MCF 10A (cell line): Measurements from ENCODE around the gene FER1L5. TPM values are rescaled to one million over a fixed set of nuclear protein-coding genes. Genes with fewer than 3 reads are reported as not detected.

Source experiments
- BruUV-seq: library from RNA; stranded (reverse); fragments of 400-500 nt; replicated peaks from 2 replicates; lab custom pipeline; 2021; lab: Mats Ljungman, UMichigan
- CTCF ChIA-PET: fragments of 300-600 bp; sonication (Branson Sonifier 250); formaldehyde crosslinking; extraction: SDS; loops from one replicate; lab custom pipeline; 2021; ENCODE audit warnings: antibody characterized with exemption, inconsistent platforms; lab: Yijun Ruan, JAX
- POLR2A ChIA-PET: fragments of 300-600, 350-650 bp; sonication (Branson Sonifier 250); formaldehyde crosslinking; extraction: SDS; loops from one replicate; lab custom pipeline; 2020; ENCODE audit warnings: antibody characterized with exemption, inconsistent platforms; lab: Yijun Ruan, JAX
- DNase-seq: peaks from one replicate; pipeline ENCODE4 v3.0.0-alpha.2; 2018; ENCODE audit not compliant: unreplicated experiment
- H3K27ac Mint-ChIP-seq: one replicate; pipeline ENCODE4 v1.8.0; 2022; ENCODE audit warnings: mild to moderate bottlenecking, low read depth, mixed read lengths; ENCODE audit not compliant: unreplicated experiment
- H3K27me3 Mint-ChIP-seq: one replicate; pipeline ENCODE4 v1.8.0; 2022; ENCODE audit warnings: mixed read lengths; ENCODE audit not compliant: insufficient read depth, unreplicated experiment
- H3K36me3 Mint-ChIP-seq: one replicate; pipeline ENCODE4 v1.8.0; 2022; ENCODE audit warnings: mild to moderate bottlenecking, moderate library complexity, mixed read lengths; ENCODE audit not compliant: insufficient read depth, unreplicated experiment
- H3K4me1 Mint-ChIP-seq: one replicate; pipeline ENCODE4 v1.8.0; 2022; ENCODE audit warnings: mixed read lengths; ENCODE audit not compliant: insufficient read depth, unreplicated experiment
- H3K4me3 Mint-ChIP-seq: one replicate; pipeline ENCODE4 v1.8.0; 2022; ENCODE audit warnings: mild to moderate bottlenecking, moderate library complexity, mixed read lengths; ENCODE audit not compliant: unreplicated experiment
- H3K9me3 Mint-ChIP-seq: one replicate; pipeline ENCODE4 v1.8.0; 2022; ENCODE audit warnings: mixed read lengths; ENCODE audit not compliant: unreplicated experiment
- CTCF ChIP-seq: fragments of 200-600 bp; IDR thresholded peaks from one replicate; pipeline ENCODE4 v1.8.0; 2022; ENCODE audit warnings: antibody characterized with exemption, mild to moderate bottlenecking; ENCODE audit not compliant: unreplicated experiment
- intact Hi-C: fragments of 100-400 bp; cut with micrococcal nuclease; formaldehyde crosslinking; loops from 2 replicates; pipeline ENCODE4 v1.14.1; 2022
- total RNA-seq: library from RNA; stranded (reverse); gene quantifications from 2 replicates; pipeline ENCODE4 v1.2.3, GENCODE V29; 2022

The FER1L5 gene
- total RNA-seq, 1 experiment from 2014 or later = not detected

GRCh38 chr2:96604104-96604503 lies 38.5 kb upstream of the FER1L5 start:
- intact Hi-C loops = no loop called here
- CTCF ChIA-PET = interaction anchor here (0.6 to 1.6 kb wide), 7 partner anchors 9 to 197 kb away, joined by 3 to 4 read pairs (median 3); partner anchors contain the start of gene CNNM4
- DNase-seq = no peak
- no TSS peak for BruUV-seq
- Mint-ChIP-seq H3K27me3 (no peaks in the 10 kb centered on the region), H3K4me3 (no peak overlapping the region), H3K4me1 (peaks cover 1% of the 10 kb centered on the region), H3K36me3 (peaks cover 85% of the 10 kb centered on the region), H3K27ac (no peak overlapping the region), H3K9me3 (no peaks in the 10 kb centered on the region)
- TF ChIP-seq CTCF = no peak
- POLR2A ChIA-PET = interaction anchor here (0.6 to 2.1 kb wide), 4 partner anchors 22 to 158 kb away, joined by 3 to 5 read pairs (median 4); partner anchors contain the start of gene KANSL3

- Mint-ChIP-seq H3K27ac (no peak overlapping the region), H3K36me3 (peaks cover 89% of the 10 kb centered on the region), H3K4me1 (no peaks in the 10 kb centered on the region), H3K9me3 (no peaks in the 10 kb centered on the region), H3K4me3 (no peak overlapping the region), H3K27me3 (no peaks in the 10 kb centered on the region)
- POLR2A ChIA-PET = no interaction called here
- peak; percentile 21 for DNase-seq
- no TSS peak for BruUV-seq
- TF ChIP-seq CTCF = no peak
- intact Hi-C loops = no loop called here
- CTCF ChIA-PET = interaction anchor here (0.6 to 0.7 kb wide), 2 partner anchors 12 to 218 kb away, joined by 3 read pairs; no protein-coding TSS in a partner anchor
Measured at GRCh38 chr2:96608469-96609455, 33.8 kb upstream of the FER1L5 start.

GRCh38 chr2:96616128-96616527 lies 26.4 kb upstream of the FER1L5 start:
- POLR2A ChIA-PET = interaction anchor here (1.3 to 1.4 kb wide), 2 partner anchors 21 to 199 kb away, joined by 3 read pairs; partner anchors contain the start of gene CNNM3
- Mint-ChIP-seq H3K27ac (peak overlapping the region; percentile 92), H3K4me1 (peaks cover 16% of the 10 kb centered on the region), H3K9me3 (no peaks in the 10 kb centered on the region), H3K27me3 (no peaks in the 10 kb centered on the region), H3K4me3 (no peak overlapping the region), H3K36me3 (peaks cover 46% of the 10 kb centered on the region)
- no peak for TF ChIP-seq CTCF
- no TSS peak for BruUV-seq
- no peak for DNase-seq
- intact Hi-C loops = loop anchor here (5.0 kb wide), 1 partner anchor 186 kb away; no protein-coding TSS in a partner anchor
- CTCF ChIA-PET = interaction anchor here (0.5 to 1.2 kb wide), 4 partner anchors 123 to 275 kb away, joined by 3 to 6 read pairs (median 3); no protein-coding TSS in a partner anchor

DNA sequence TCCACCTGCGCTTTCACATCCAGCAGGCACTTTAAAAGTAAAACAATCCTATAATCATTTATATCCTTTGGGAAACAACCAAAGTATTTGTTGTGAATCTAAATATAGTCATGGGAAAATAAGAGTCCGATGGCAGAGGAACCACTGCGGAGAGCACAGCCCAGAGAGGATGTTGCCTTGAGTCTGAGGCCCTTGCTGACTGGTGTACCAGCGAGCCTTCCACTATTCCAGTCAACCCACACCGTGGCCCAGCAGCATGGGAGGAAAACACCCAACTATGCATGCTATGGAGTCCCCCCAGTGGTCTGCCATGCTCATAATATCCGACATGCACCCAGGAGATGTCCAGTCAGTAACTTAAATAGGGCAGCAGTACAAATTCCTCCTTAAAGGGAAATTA lies 26.0 kb upstream of the FER1L5 start:
- CTCF ChIA-PET = interaction anchor here (0.5 to 0.9 kb wide), 3 partner anchors 122 to 275 kb away, joined by 3 to 6 read pairs (median 3); no protein-coding TSS in a partner anchor
- no peaks in the 10 kb centered on the region for H3K9me3 Mint-ChIP-seq
- intact Hi-C loops = loop anchor here (5.0 kb wide), 1 partner anchor 186 kb away; no protein-coding TSS in a partner anchor
- no peaks in the 10 kb centered on the region for H3K27me3 Mint-ChIP-seq
- no peak overlapping the region for H3K4me3 Mint-ChIP-seq
- no peak for DNase-seq
- POLR2A ChIA-PET = interaction anchor here (1.3 to 1.4 kb wide), 2 partner anchors 20 to 199 kb away, joined by 3 read pairs; partner anchors contain the start of gene CNNM3
- peaks cover 42% of the 10 kb centered on the region for H3K36me3 Mint-ChIP-seq
- peak overlapping the region; percentile 92 for H3K27ac Mint-ChIP-seq
- no TSS peak for BruUV-seq
- no peak for TF ChIP-seq CTCF
- peaks cover 16% of the 10 kb centered on the region for H3K4me1 Mint-ChIP-seq
